DMS 273 (cell line): Measurements from ENCODE around the gene CSNK1A1.
"Not testable (repeated sequence)": the region's sequence is repeated elsewhere in the genome, so short reads cannot be mapped to it uniquely, and the experiment has no call there.

ENCODE experiments used
- DNase-seq: peaks from one replicate; lab custom pipeline; 2025; ENCODE audit not compliant: unreplicated experiment; lab: John Stamatoyannopoulos, UW

Gene CSNK1A1

GRCh38 chr5:149457393-149457763 lies 93.9 kb downstream of the CSNK1A1 start:
- DNase-seq = no peak

GRCh38 chr5:149456597-149457392 lies 94.4 kb downstream of the CSNK1A1 start:
- DNase-seq = no peak

GRCh38 chr5:149455889-149456409 lies 95.3 kb downstream of the CSNK1A1 start:
- no peak for DNase-seq

- DNase-seq = no peak
Measured at GRCh38 chr5:149453618-149454415, 97.4 kb downstream of the CSNK1A1 start.

GRCh38 chr5:149452665-149453617 lies 98.3 kb downstream of the CSNK1A1 start:
- peak; percentile 30 for DNase-seq

- no peak for DNase-seq
Measured at GRCh38 chr5:149452007-149452664, 99.1 kb downstream of the CSNK1A1 start.

- peak; percentile 66 for DNase-seq
Measured at GRCh38 chr5:149450199-149450598, 101.0 kb downstream of the CSNK1A1 start.

- DNase-seq = peak; percentile 77
Measured at GRCh38 chr5:149448831-149449714, 102.2 kb downstream of the CSNK1A1 start.

- no peak for DNase-seq
Measured at GRCh38 chr5:149448431-149448830, 102.8 kb downstream of the CSNK1A1 start.

GRCh38 chr5:149447373-149448367 lies 103.6 kb downstream of the CSNK1A1 start:
- DNase-seq = no peak

GRCh38 chr5:149446794-149447193 lies 104.4 kb downstream of the CSNK1A1 start:
- not testable (repeated sequence) for DNase-seq

- peak; percentile 49 for DNase-seq
Measured at GRCh38 chr5:149445739-149446369, 105.4 kb downstream of the CSNK1A1 start.

- DNase-seq = no peak
Measured at GRCh38 chr5:149445343-149445738, 105.9 kb downstream of the CSNK1A1 start.

GRCh38 chr5:149444430-149444829 lies 106.8 kb downstream of the CSNK1A1 start:
- DNase-seq = not testable (repeated sequence)

- DNase-seq = no peak
Measured at GRCh38 chr5:149443210-149443609, 108.0 kb downstream of the CSNK1A1 start.

- DNase-seq = peak; percentile 90
Measured at GRCh38 chr5:149442563-149443182, 108.6 kb downstream of the CSNK1A1 start.
